HEK293 (cell line): ENCODE results near the gene DOP1B.

ENCODE experiments used
- CTCF ChIA-PET: fragments of 350-600 bp; formaldehyde crosslinking; extraction: SDS; loops from one replicate; lab custom pipeline; 2021; ENCODE audit warnings: antibody characterized with exemption; lab: Yijun Ruan, JAX
- POLR2A ChIA-PET: fragments of 300-600 bp; formaldehyde crosslinking; extraction: SDS; loops from one replicate; lab custom pipeline; 2020; ENCODE audit warnings: antibody characterized with exemption, inconsistent platforms; lab: Yijun Ruan, JAX
- H3K27ac ChIP-seq: fragments of 200-500 bp; sonication (Bioruptor generic); 2 replicates; pipeline ENCODE4 v1.5.1; 2014; ENCODE audit warnings: low read depth, low read length, control low read depth, inconsistent platforms; ENCODE audit errors: extremely low read depth
- H3K36me3 ChIP-seq, 2 experiments: fragments of 200-500 bp in 1 of 2; sonication (Bioruptor generic) in 1 of 2; 1 replicate in 1 of 2; 2 replicates in 1 of 2; pipeline ENCODE4 v1.5.1; 2014 to 2017; ENCODE audit warnings: inconsistent platforms in 2 of 2, low read length in 2 of 2; ENCODE audit not compliant: control insufficient read depth in 2 of 2, insufficient read depth in 1 of 2
- H3K4me1 ChIP-seq: fragments of 200-500 bp; sonication (Bioruptor generic); 2 replicates; pipeline ENCODE4 v1.5.1; 2014; ENCODE audit warnings: mild to moderate bottlenecking, low read length, inconsistent platforms; ENCODE audit not compliant: control insufficient read depth, insufficient read depth
- H3K4me3 ChIP-seq: 2 replicates; pipeline ENCODE4 v1.5.1; 2011; ENCODE audit warnings: low read depth, mild to moderate bottlenecking, control low read depth, low read length, moderate library complexity
- H3K9me3 ChIP-seq: fragments of 200-500 bp; sonication (Bioruptor generic); 2 replicates; pipeline ENCODE4 v1.5.1; 2014; ENCODE audit warnings: low read depth, low read length, inconsistent platforms; ENCODE audit not compliant: control insufficient read depth, insufficient read depth
- CTCF ChIP-seq: fragments of 450-650 bp; formaldehyde crosslinking; IDR thresholded peaks from 2 replicates; pipeline ENCODE4 v1.5.1; 2016; ENCODE audit warnings: missing biosample characterization, missing genetic modification characterization
- EGR2 ChIP-seq: fragments of 450-650 bp; formaldehyde crosslinking; IDR thresholded peaks from 2 replicates; pipeline ENCODE4 v1.5.1; 2016; ENCODE audit warnings: low read depth, missing biosample characterization, missing genetic modification characterization
- GFI1B ChIP-seq: fragments of 450-650 bp; formaldehyde crosslinking; IDR thresholded peaks from 2 replicates; pipeline ENCODE4 v1.5.1; 2016; ENCODE audit warnings: missing biosample characterization, missing genetic modification characterization
- GLIS2 ChIP-seq: fragments of 450-650 bp; formaldehyde crosslinking; IDR thresholded peaks from 2 replicates; pipeline ENCODE4 v1.5.1; 2016; ENCODE audit warnings: missing biosample characterization, missing genetic modification characterization
- INSM2 ChIP-seq: fragments of 450-650 bp; formaldehyde crosslinking; IDR thresholded peaks from 2 replicates; pipeline ENCODE4 v1.5.1; 2016; ENCODE audit warnings: missing biosample characterization, missing genetic modification characterization
- KLF10 ChIP-seq: fragments of 450-650 bp; IDR thresholded peaks from 2 replicates; pipeline ENCODE4 v1.5.1; 2018; ENCODE audit warnings: missing biosample characterization, mild to moderate bottlenecking, missing genetic modification characterization
- MZF1 ChIP-seq: fragments of 450-650 bp; formaldehyde crosslinking; IDR thresholded peaks from 2 replicates; pipeline ENCODE4 v1.5.1; 2017; ENCODE audit warnings: missing biosample characterization, missing genetic modification characterization, borderline replicate concordance
- OSR2 ChIP-seq: fragments of 450-650 bp; formaldehyde crosslinking; IDR thresholded peaks from 2 replicates; pipeline ENCODE4 v1.5.1; 2016; ENCODE audit warnings: missing biosample characterization, missing genetic modification characterization
- ZBTB1 ChIP-seq: fragments of 450-650 bp; formaldehyde crosslinking; IDR thresholded peaks from 2 replicates; pipeline ENCODE4 v1.5.1; 2016; ENCODE audit warnings: missing biosample characterization, missing genetic modification characterization
- ZBTB20 ChIP-seq: fragments of 450-650 bp; formaldehyde crosslinking; IDR thresholded peaks from 2 replicates; pipeline ENCODE4 v1.5.1; 2016; ENCODE audit warnings: missing biosample characterization, missing genetic modification characterization
- ZBTB48 ChIP-seq: fragments of 450-650 bp; formaldehyde crosslinking; IDR thresholded peaks from 2 replicates; pipeline ENCODE4 v1.5.1; 2016; ENCODE audit warnings: missing biosample characterization, missing genetic modification characterization
- ZBTB7A ChIP-seq: fragments of 450-650 bp; formaldehyde crosslinking; IDR thresholded peaks from 2 replicates; pipeline ENCODE4 v1.5.1; 2016; ENCODE audit warnings: low read depth, missing biosample characterization, missing genetic modification characterization
- ZNF132 ChIP-seq: fragments of 450-650 bp; formaldehyde crosslinking; IDR thresholded peaks from 2 replicates; pipeline ENCODE4 v1.5.1; 2017; ENCODE audit warnings: missing biosample characterization, missing genetic modification characterization, borderline replicate concordance
- ZNF133 ChIP-seq: fragments of 450-650 bp; formaldehyde crosslinking; IDR thresholded peaks from 2 replicates; pipeline ENCODE4 v1.5.1; 2016; ENCODE audit warnings: missing biosample characterization, missing genetic modification characterization
- ZNF146 ChIP-seq: fragments of 450-650 bp; formaldehyde crosslinking; IDR thresholded peaks from 2 replicates; pipeline ENCODE4 v1.5.1; 2016; ENCODE audit warnings: missing biosample characterization, missing genetic modification characterization
- ZNF16 ChIP-seq: fragments of 450-650 bp; formaldehyde crosslinking; IDR thresholded peaks from 2 replicates; pipeline ENCODE4 v1.5.1; 2016; ENCODE audit warnings: low read depth, missing biosample characterization, missing genetic modification characterization
- ZNF354C ChIP-seq: fragments of 450-650 bp; formaldehyde crosslinking; IDR thresholded peaks from 2 replicates; pipeline ENCODE4 v1.5.1; 2016; ENCODE audit warnings: missing biosample characterization, missing genetic modification characterization, low read depth, borderline replicate concordance
- ZNF449 ChIP-seq: fragments of 450-650 bp; formaldehyde crosslinking; IDR thresholded peaks from 2 replicates; pipeline ENCODE4 v1.5.1; 2017; ENCODE audit warnings: missing biosample characterization, mild to moderate bottlenecking, missing genetic modification characterization, moderate library complexity
- ZNF514 ChIP-seq: fragments of 450-650 bp; formaldehyde crosslinking; IDR thresholded peaks from 2 replicates; pipeline ENCODE4 v1.5.1; 2016; ENCODE audit warnings: missing biosample characterization, missing genetic modification characterization
- ZNF555 ChIP-seq: fragments of 450-650 bp; formaldehyde crosslinking; conservative IDR thresholded peaks from 2 replicates; pipeline ENCODE4 v1.5.1; 2017; ENCODE audit warnings: missing biosample characterization, mild to moderate bottlenecking, missing genetic modification characterization, inconsistent platforms
- ZNF558 ChIP-seq: fragments of 450-650 bp; formaldehyde crosslinking; IDR thresholded peaks from 2 replicates; pipeline ENCODE4 v1.5.1; 2016; ENCODE audit warnings: missing biosample characterization, missing genetic modification characterization
- ZNF561 ChIP-seq: fragments of 450-650 bp; IDR thresholded peaks from 2 replicates; pipeline ENCODE4 v1.5.1; 2018; ENCODE audit warnings: missing biosample characterization, missing genetic modification characterization, borderline replicate concordance
- ZNF596 ChIP-seq: fragments of 450-650 bp; IDR thresholded peaks from 2 replicates; pipeline ENCODE4 v1.5.0; 2018; ENCODE audit warnings: missing biosample characterization, mild to moderate bottlenecking, missing genetic modification characterization, moderate library complexity
- ZNF791 ChIP-seq: fragments of 450-650 bp; formaldehyde crosslinking; IDR thresholded peaks from 2 replicates; pipeline ENCODE4 v1.5.1; 2016; ENCODE audit warnings: missing biosample characterization, missing genetic modification characterization
- TF ChIP-seq, protein P1 (sequence below): fragments of 450-650 bp; formaldehyde crosslinking; IDR thresholded peaks from 2 replicates; pipeline ENCODE4 v1.5.1; 2016; ENCODE audit warnings: missing biosample characterization, missing genetic modification characterization
- TF ChIP-seq, protein P2 (sequence below): fragments of 450-650 bp; formaldehyde crosslinking; IDR thresholded peaks from 2 replicates; pipeline ENCODE4 v1.5.1; 2016; ENCODE audit warnings: missing biosample characterization, missing genetic modification characterization, borderline replicate concordance
- TF ChIP-seq, protein P3 (sequence below): fragments of 450-650 bp; formaldehyde crosslinking; IDR thresholded peaks from 2 replicates; pipeline ENCODE4 v1.5.1; 2016; ENCODE audit warnings: missing biosample characterization, missing genetic modification characterization

The DOP1B gene

DNA sequence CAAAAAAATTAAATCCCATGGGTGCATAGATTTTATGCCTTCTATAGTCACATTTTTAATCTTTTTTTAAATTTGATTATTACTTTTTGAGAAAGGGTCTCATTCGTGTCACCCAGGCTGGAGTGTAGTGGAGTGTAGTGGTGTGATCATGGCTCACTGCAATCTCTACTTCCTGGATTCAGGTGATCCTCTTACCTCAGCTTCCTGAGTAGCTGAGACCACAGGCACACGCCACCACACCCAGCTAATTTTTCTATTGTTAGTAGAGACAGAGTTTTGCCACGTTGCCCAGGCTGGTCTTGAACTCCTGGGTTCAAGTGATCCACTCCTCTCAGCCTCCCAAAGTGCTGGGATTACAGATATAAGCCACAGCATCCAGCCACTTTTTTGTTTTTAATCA lies 11.4 kb upstream of the DOP1B start:
- POLR2A ChIA-PET = no interaction called here
- CTCF ChIA-PET = interaction anchor here (0.6 to 1.0 kb wide), 4 partner anchors 9 to 1380 kb away, joined by 3 to 8 read pairs (median 4); no protein-coding TSS in a partner anchor
- Histone ChIP-seq H3K4me3 (no peak overlapping the region), H3K9me3 (no peaks in the 10 kb centered on the region; the same call in 1 of the 2 replicates), H3K4me1 (no peaks in the 10 kb centered on the region)
- TF ChIP-seq GLIS2 (no peak), GFI1B (tag by site-specific recombination) (no peak), ZNF449 (tag by site-specific recombination) (no peak), ZNF555 (tag by site-specific recombination) (no peak), KLF10 (tag by site-specific recombination) (no peak), CTCF (no peak), ZNF514 (tag by site-specific recombination) (no peak), ZBTB7A (tag by site-specific recombination) (no peak), INSM2 (tag by site-specific recombination) (no peak), ZNF791 (tag by site-specific recombination) (no peak)
- TF ChIP-seq, all 188 proteins: peak for 0
- Histone ChIP-seq H3K27ac (no peak overlapping the region), H3K36me3 (peaks cover 3 to 6% of the 10 kb centered on the region in 2 experiments; a peak in 2 of 3 replicates)

- Histone ChIP-seq H3K36me3 (peaks cover 0 to 3% of the 10 kb centered on the region in 2 experiments; a peak in 1 of 3 replicates), H3K9me3 (no peaks in the 10 kb centered on the region), H3K27ac (no peak overlapping the region), H3K4me1 (no peaks in the 10 kb centered on the region), H3K4me3 (no peak overlapping the region)
- CTCF ChIA-PET = interaction anchor here (1.0 to 8.6 kb wide), 3 partner anchors 8 to 62 kb away, joined by 3 to 74 read pairs (median 7); no protein-coding TSS in a partner anchor
- POLR2A ChIA-PET = interaction anchor here (0.6 to 1.3 kb wide), 2 partner anchors 8 to 12 kb away, joined by 3 read pairs; partner anchors contain the start of gene DOP1B
- no peak for TF ChIP-seq OSR2 (tag by site-specific recombination)
- TF ChIP-seq ZNF16 (tag by site-specific recombination) = no peak
- no peak for TF ChIP-seq EGR2 (tag by site-specific recombination)
- no peak for TF ChIP-seq ZNF133 (tag by site-specific recombination)
- no peak for TF ChIP-seq ZBTB48 (tag by site-specific recombination)
- TF ChIP-seq, protein P1, sequence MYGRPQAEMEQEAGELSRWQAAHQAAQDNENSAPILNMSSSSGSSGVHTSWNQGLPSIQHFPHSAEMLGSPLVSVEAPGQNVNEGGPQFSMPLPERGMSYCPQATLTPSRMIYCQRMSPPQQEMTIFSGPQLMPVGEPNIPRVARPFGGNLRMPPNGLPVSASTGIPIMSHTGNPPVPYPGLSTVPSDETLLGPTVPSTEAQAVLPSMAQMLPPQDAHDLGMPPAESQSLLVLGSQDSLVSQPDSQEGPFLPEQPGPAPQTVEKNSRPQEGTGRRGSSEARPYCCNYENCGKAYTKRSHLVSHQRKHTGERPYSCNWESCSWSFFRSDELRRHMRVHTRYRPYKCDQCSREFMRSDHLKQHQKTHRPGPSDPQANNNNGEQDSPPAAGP = no peak
- TF ChIP-seq ZNF354C (tag by site-specific recombination) = no peak
- TF ChIP-seq, protein P2, sequence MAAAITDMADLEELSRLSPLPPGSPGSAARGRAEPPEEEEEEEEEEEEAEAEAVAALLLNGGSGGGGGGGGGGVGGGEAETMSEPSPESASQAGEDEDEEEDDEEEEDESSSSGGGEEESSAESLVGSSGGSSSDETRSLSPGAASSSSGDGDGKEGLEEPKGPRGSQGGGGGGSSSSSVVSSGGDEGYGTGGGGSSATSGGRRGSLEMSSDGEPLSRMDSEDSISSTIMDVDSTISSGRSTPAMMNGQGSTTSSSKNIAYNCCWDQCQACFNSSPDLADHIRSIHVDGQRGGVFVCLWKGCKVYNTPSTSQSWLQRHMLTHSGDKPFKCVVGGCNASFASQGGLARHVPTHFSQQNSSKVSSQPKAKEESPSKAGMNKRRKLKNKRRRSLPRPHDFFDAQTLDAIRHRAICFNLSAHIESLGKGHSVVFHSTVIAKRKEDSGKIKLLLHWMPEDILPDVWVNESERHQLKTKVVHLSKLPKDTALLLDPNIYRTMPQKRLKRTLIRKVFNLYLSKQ (tag by site-specific recombination) = no peak
- TF ChIP-seq ZNF596 (tag by site-specific recombination) = no peak
- no peak for TF ChIP-seq ZNF146
- TF ChIP-seq ZBTB20 (tag by site-specific recombination) = no peak
- no peak for TF ChIP-seq ZNF558
- TF ChIP-seq, protein P3, sequence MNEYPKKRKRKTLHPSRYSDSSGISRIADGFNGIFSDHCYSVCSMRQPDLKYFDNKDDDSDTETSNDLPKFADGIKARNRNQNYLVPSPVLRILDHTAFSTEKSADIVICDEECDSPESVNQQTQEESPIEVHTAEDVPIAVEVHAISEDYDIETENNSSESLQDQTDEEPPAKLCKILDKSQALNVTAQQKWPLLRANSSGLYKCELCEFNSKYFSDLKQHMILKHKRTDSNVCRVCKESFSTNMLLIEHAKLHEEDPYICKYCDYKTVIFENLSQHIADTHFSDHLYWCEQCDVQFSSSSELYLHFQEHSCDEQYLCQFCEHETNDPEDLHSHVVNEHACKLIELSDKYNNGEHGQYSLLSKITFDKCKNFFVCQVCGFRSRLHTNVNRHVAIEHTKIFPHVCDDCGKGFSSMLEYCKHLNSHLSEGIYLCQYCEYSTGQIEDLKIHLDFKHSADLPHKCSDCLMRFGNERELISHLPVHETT (tag by site-specific recombination) = no peak
- no peak for TF ChIP-seq ZBTB1 (tag by site-specific recombination)
- TF ChIP-seq GLIS2 = no peak
- TF ChIP-seq ZNF132 (tag by site-specific recombination) = no peak
- no peak for TF ChIP-seq ZNF561 (tag by site-specific recombination)
- no peak for TF ChIP-seq MZF1 (tag by site-specific recombination)
Measured at GRCh38 chr21:36147911-36148310, 8.7 kb upstream of the DOP1B start.
